ENCODE data around the gene TANGO2. TPM values are rescaled to one million over a fixed set of nuclear protein-coding genes. Genes with fewer than 3 reads are reported as not detected.

The TANGO2 gene
- total and polyA plus RNA-seq, 2 of the 8 experiments (the other 6 are each of a cell fraction or from before 2014, with no cell fraction given) = 10.1 to 18.4 TPM

DNA sequence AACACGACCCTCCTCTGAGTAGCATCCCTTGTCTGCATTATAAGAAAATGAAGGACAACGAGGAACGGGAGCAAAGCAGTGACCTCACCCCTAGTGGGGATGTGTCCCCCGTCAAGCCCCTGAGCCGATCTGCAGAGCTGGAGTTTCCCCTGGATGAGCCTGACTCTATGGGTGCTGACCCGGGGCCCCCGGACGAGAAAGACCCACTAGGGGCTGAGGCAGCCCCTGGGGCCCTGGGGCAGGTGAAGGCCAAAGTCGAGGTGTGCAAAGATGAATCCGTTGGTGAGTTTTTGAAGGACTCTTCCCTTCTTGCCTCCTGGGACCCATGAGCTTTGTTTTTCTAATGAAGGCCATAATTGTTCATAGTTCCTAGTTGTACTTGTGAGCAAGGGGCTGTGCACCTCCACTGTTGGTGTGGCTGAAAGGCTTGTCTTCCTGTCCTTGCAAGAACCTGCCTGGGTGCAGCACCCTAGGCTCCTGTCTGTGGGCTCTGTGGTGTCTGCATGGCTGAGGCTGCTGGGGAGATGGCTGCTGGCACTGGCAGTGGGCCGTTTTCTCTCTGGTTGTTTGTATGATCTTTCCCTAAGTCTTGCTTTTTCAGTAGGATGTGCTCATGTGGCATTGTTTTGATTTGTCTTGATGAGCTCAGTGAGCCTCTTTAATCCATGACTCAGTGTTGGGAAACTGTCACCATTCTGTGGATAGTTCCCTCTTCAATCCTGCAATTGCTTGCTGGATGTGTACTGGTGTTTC is 69.2 kb downstream of the TANGO2 start:
- no peaks in the 10 kb centered on the region; a peak in 1 of 4 replicates for H3K9me3 ChIP-seq (ENCODE audit: insufficient read depth in 2 of 2, low read depth in 1 of 2, low read length in 1 of 2)

More for the DNA sequence above, 69.2 kb downstream of the TANGO2 start:
- DNase-seq (ENCODE audit: low read depth in 1 of 2, low spot score in 2 of 2) (no peak), FAIRE-seq (no peak)
- no peak overlapping the region for H3K18ac ChIP-seq (ENCODE audit: extremely low read depth, low read length)
- peaks cover 18% of the 10 kb centered on the region for H3K79me1 ChIP-seq (ENCODE audit: low read depth, low read length)
- peaks cover 0 to 22% of the 10 kb centered on the region in 2 experiments; a peak in 2 of 4 replicates for H3K79me2 ChIP-seq (ENCODE audit: control insufficient read depth in 1 of 2, insufficient read depth in 2 of 2, low read length in 2 of 2)
- peaks cover 80 to 94% (median 90%) of the 10 kb centered on the region in 4 experiments for H3K36me3 ChIP-seq (ENCODE audit: control insufficient read depth in 2 of 4, insufficient read depth in 4 of 4, low read length in 3 of 4)
- POLR2A ChIA-PET (ENCODE audit: partially characterized antibody) = interaction anchor here (1.6 to 29.4 kb wide), 3 partner anchors 9 to 36 kb away, joined by 5 to 598 read pairs (median 6); partner anchors contain the start of genes RANBP1 and TRMT2A
- no peak overlapping the region for H3K56ac ChIP-seq (replicated peaks; ENCODE audit: insufficient read length, low read depth, low read length)
- H4K5ac ChIP-seq (ENCODE audit: insufficient read length, low read depth, low read length) = no peak overlapping the region
- H2AK5ac ChIP-seq (ENCODE audit: low read depth, low read length) = no peak overlapping the region
- no peak overlapping the region for H2BK12ac ChIP-seq (ENCODE audit: low read depth, low read length)
- no peak overlapping the region for H3K4me3 ChIP-seq (ENCODE audit: extremely low read depth in 1 of 4, insufficient read depth in 2 of 4, low read depth in 3 of 4, low read length in 4 of 4)
- no peaks in the 10 kb centered on the region for H3K23me2 ChIP-seq (ENCODE audit: low read depth, low read length)
- H3K27ac ChIP-seq (ENCODE audit: low read depth, low read length) = no peak overlapping the region
- H4K20me1 ChIP-seq (replicated peaks in 1 of 2; ENCODE audit: control insufficient read depth in 1 of 2, insufficient read depth in 2 of 2, low read length in 2 of 2) = peaks cover 20 to 47% of the 10 kb centered on the region in 2 experiments
- H3K4me2 ChIP-seq (ENCODE audit: insufficient read depth in 1 of 2, low read depth in 2 of 2, low read length in 2 of 2) = no peak overlapping the region
- no peak overlapping the region for H2AFZ ChIP-seq (ENCODE audit: low read length)
- no peak overlapping the region for H2BK15ac ChIP-seq (ENCODE audit: low read length)
- H4K91ac ChIP-seq (replicated peaks; ENCODE audit: insufficient read length, low read length) = no peak overlapping the region
- no peaks in the 10 kb centered on the region for H3K4me1 ChIP-seq (replicated peaks in 1 of 4; ENCODE audit: control insufficient read depth in 3 of 4, insufficient read depth in 4 of 4, low read length in 3 of 4)
- H3K14ac ChIP-seq (ENCODE audit: insufficient read length) = no peak overlapping the region
- H3K27me3 ChIP-seq (replicated peaks in 1 of 4; ENCODE audit: control insufficient read depth in 3 of 4, extremely low read depth in 1 of 4, insufficient read depth in 3 of 4, low read length in 3 of 4) = no peaks in the 10 kb centered on the region
- CTCF ChIA-PET (ENCODE audit: partially characterized antibody) = interaction anchor here (0.6 to 1.3 kb wide), 3 partner anchors 15 to 127 kb away, joined by 3 to 7 read pairs (median 3); no protein-coding TSS in a partner anchor
- TF ChIP-seq SAP30 (IDR thresholded peaks at IDR 0.05; ENCODE audit: insufficient read depth, insufficient replicate concordance, low read length) (no peak), POU5F1 (IDR thresholded peaks at IDR 0.05; ENCODE audit: low read depth, low read length) (no peak), ASH2L (IDR thresholded peaks at IDR 0.05; ENCODE audit: low read length) (no peak), POLR2A (IDR thresholded peaks at IDR 0.05; ENCODE audit: control extremely low read depth in 1 of 2, low read depth in 2 of 2, low read length in 2 of 2) (no peak), KDM1A (IDR thresholded peaks at IDR 0.05; ENCODE audit: borderline replicate concordance, low read length) (no peak)
- TF ChIP-seq, protein P1, sequence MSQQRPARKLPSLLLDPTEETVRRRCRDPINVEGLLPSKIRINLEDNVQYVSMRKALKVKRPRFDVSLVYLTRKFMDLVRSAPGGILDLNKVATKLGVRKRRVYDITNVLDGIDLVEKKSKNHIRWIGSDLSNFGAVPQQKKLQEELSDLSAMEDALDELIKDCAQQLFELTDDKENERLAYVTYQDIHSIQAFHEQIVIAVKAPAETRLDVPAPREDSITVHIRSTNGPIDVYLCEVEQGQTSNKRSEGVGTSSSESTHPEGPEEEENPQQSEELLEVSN (IDR thresholded peaks at IDR 0.05) = no peak
- 93% methylated on average over 11 of the region's 11 CpGs; no CpG with 5 or more reads in 1 of the 2 experiments for WGBS, 2 experiments (ENCODE audit: extremely low coverage in 1 of 2, insufficient coverage in 1 of 2, insufficient read length in 1 of 2, insufficient replicate concordance in 2 of 2, low coverage in 1 of 2, low lambda C conversion rate in 2 of 2, missing lambda C conversion rate in 1 of 2)
- H3K23ac ChIP-seq (ENCODE audit: insufficient read length) = no peak overlapping the region
- H3K9ac ChIP-seq (replicated peaks in 1 of 4; ENCODE audit: extremely low read depth in 1 of 4, low read depth in 3 of 4, low read length in 3 of 4) = no peak overlapping the region
- no peak overlapping the region for H2BK5ac ChIP-seq (ENCODE audit: low read depth, low read length)
- H2BK20ac ChIP-seq (ENCODE audit: low read length) = no peak overlapping the region
- no peak overlapping the region for H3K4ac ChIP-seq (replicated peaks; ENCODE audit: insufficient read length, low read depth, low read length)
- no peak overlapping the region for H2BK120ac ChIP-seq (replicated peaks; ENCODE audit: low read depth, low read length)
- no peak overlapping the region for H4K8ac ChIP-seq (ENCODE audit: extremely low read depth, insufficient read depth, low read length)

Measured in H1 (cell line).